Skin of body (tissue), 2 donors: Measurements from ENCODE around the gene ZNF423. TPM values are rescaled to one million over a fixed set of nuclear protein-coding genes. Genes with fewer than 3 reads are reported as not detected.
"Not testable (repeated sequence)": the region's sequence is repeated elsewhere in the genome, so short reads cannot be mapped to it uniquely, and the experiment has no call there.

Experiments
- DNase-seq: peaks from one replicate; lab custom pipeline; 2025; lab: John Stamatoyannopoulos, UW
- total RNA-seq: library from RNA; depleted of rRNA; stranded (reverse); fragments of >200 nt; gene quantifications from one replicate; pipeline ENCODE4 v1.2.3, GENCODE V29; 2014

Gene ZNF423
- 8.0 TPM for total RNA-seq

- DNase-seq, result no peak
These were observed at the start of gene ZNF423 for GRCh38 chr16:49855822-49856671. ZNF423 (minus strand) TSS chr16:49856112; CDS start chr16:49855774, 338 bp downstream.

- no peak for DNase-seq
These were observed 48.6 kb upstream of the ZNF423 start for GRCh38 chr16:49904348-49905062.

GRCh38 chr16:49902908-49903307 lies 47.0 kb upstream of the ZNF423 start:
- no peak for DNase-seq

GRCh38 chr16:49901711-49902110 lies 45.8 kb upstream of the ZNF423 start:
- no peak for DNase-seq

- DNase-seq, result no peak
These were observed 45.0 kb upstream of the ZNF423 start for GRCh38 chr16:49900875-49901274.

- no peak for DNase-seq
These were observed 44.2 kb upstream of the ZNF423 start for GRCh38 chr16:49899991-49900695.

GRCh38 chr16:49896447-49896964 lies 40.6 kb upstream of the ZNF423 start:
- no peak for DNase-seq

- no peak for DNase-seq
These were observed 35.0 kb upstream of the ZNF423 start for GRCh38 chr16:49890876-49891275.

GRCh38 chr16:49889725-49890397 lies 33.9 kb upstream of the ZNF423 start:
- DNase-seq, result no peak

- no peak for DNase-seq
These were observed 30.7 kb upstream of the ZNF423 start for GRCh38 chr16:49886554-49887094.

- DNase-seq, result no peak
These were observed 28.4 kb upstream of the ZNF423 start for GRCh38 chr16:49884033-49885015.

GRCh38 chr16:49883076-49884014 lies 27.4 kb upstream of the ZNF423 start:
- no peak for DNase-seq

- DNase-seq, result no peak
These were observed 26.0 kb upstream of the ZNF423 start for GRCh38 chr16:49881890-49882289.

GRCh38 chr16:49878540-49878939 lies 22.6 kb upstream of the ZNF423 start:
- DNase-seq, result not testable (repeated sequence)

GRCh38 chr16:49876716-49877129 lies 20.8 kb upstream of the ZNF423 start:
- DNase-seq, result peak; percentile 10

- DNase-seq, result no peak
These were observed 20.1 kb upstream of the ZNF423 start for GRCh38 chr16:49875806-49876715.

GRCh38 chr16:49874613-49875237 lies 18.8 kb upstream of the ZNF423 start:
- DNase-seq, result no peak
